ENCODE measurements around the gene LPCAT1.
A peak's percentile ranks its signal among the peaks of the same experiment; 100 is the strongest.
"Not testable (repeated sequence)": the region's sequence is repeated elsewhere in the genome, so short reads cannot be mapped to it uniquely, and the experiment has no call there.

LPCAT1 gene

GRCh38 chr5:1523793-1524480 lies at the start of gene LPCAT1:
Gene LPCAT1 (minus strand): TSS chr5:1523960. CDS start chr5:1523844, 116 bp downstream.
- peak; percentile 63 to 65 for DNase-seq (ENCODE audit: low read depth in 2 of 2)

DNA sequence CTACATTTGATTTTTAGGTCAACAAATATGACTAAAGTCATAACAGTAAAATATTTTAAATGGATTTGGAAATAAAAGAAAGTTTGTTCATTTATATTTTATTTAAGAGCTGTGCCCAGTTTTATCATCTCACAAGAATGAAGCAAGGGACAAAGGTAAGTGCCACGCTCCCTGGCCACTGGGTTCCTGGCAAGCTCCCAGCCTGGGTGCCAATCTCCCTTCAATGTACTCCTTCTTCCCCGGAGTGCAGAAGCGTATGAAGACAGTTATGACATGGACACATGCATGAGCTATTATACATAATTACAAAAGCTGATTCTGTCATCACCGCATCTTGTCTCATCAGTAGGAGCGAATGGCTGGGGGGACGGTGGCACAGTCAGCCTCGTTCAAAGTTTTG lies 48.1 kb upstream of the LPCAT1 start:
- not testable (repeated sequence) for DNase-seq (ENCODE audit: low read depth in 2 of 2)

- no peak for DNase-seq (ENCODE audit: low read depth in 2 of 2)
Observed at GRCh38 chr5:1570975-1571374, 47.2 kb upstream of the LPCAT1 start.

DNA sequence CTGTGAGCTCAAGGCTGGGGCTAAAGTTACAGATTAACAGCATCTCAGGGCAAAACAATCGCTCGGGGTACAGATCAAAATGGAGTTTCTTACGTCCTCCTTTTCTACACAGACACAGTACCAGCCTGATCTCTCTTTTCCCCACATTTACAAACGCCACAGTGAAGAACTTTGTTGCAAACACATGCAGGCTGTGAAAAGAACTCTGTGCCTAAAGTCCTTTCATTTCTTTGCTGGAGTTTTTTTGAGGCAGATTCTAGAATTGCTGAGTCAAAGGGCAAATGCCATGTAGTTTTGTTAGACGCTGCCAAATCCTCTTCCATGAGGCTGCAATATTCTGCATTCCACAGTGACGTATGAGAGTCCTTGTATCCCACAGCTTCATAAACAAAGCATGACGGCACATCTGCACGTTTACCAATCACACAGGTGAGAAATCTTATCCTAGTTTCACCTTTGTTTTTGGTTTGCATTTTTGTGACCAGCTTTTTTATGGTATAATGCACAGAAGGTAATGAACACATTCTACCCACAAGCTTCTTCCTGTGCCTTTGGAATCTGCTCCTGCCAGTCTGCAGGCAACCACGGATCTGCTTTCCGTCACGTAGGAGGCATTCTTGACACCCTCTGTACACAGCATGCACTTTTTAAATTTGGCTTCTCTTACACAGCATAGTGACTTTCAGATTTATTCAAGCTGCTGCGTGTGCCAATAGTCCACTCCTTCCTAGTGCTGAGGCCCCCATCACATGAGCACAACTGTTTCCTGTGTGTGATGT lies 44.6 kb upstream of the LPCAT1 start:
- DNase-seq (ENCODE audit: low read depth in 2 of 2): no peak

- DNase-seq (ENCODE audit: low read depth in 2 of 2): not testable (repeated sequence)
Observed at GRCh38 chr5:1567527-1568200, 43.9 kb upstream of the LPCAT1 start.

DNA sequence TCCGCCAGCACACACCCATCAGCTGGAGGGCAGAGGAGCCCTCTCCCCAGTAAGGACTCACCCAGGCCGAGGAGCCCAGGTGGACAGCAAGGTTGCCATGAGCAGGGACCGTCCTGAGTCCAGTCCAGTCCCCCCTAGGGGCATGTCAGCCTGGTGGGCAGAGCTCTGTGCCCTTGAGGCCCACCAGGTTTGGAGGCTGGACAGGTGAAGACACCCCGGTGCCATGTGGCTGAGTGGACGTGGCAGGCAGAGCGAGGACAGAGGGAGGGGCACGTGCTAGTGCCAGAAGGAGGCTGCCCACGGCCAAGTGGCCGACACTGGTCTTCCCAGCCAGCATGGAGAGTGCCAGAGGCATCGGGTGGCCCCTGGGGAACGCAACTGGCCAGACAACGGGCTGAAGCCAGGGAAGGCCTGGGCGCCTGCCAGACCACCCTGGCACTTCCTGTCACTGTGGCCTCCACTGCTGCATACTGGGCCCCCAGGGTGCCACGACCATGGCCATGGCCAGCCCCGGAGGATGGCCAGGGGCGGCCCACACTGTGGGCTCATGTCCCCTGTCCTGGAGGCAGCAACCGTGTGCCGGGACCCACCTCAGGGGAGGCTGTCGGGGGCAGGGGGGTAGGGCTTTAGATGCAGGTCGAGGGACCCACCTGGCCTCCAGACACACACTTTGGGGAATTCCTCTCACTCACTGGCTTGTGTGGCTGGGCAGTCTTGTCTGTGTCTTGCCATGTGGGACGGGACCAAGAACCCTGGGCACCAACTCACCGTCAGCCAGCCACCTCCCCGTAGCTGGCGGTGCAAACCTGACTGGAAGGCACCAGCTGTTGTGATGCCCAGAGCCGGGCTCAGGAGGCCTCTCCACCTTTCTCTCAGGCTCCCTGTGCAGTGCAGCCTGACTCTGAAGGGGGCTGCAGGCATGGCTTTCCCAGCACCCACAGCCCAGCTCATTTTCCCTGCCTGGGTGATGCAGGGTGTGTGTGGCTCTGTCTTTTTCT lies 42.3 kb upstream of the LPCAT1 start:
- no peak for DNase-seq (ENCODE audit: low read depth in 2 of 2)

DNA sequence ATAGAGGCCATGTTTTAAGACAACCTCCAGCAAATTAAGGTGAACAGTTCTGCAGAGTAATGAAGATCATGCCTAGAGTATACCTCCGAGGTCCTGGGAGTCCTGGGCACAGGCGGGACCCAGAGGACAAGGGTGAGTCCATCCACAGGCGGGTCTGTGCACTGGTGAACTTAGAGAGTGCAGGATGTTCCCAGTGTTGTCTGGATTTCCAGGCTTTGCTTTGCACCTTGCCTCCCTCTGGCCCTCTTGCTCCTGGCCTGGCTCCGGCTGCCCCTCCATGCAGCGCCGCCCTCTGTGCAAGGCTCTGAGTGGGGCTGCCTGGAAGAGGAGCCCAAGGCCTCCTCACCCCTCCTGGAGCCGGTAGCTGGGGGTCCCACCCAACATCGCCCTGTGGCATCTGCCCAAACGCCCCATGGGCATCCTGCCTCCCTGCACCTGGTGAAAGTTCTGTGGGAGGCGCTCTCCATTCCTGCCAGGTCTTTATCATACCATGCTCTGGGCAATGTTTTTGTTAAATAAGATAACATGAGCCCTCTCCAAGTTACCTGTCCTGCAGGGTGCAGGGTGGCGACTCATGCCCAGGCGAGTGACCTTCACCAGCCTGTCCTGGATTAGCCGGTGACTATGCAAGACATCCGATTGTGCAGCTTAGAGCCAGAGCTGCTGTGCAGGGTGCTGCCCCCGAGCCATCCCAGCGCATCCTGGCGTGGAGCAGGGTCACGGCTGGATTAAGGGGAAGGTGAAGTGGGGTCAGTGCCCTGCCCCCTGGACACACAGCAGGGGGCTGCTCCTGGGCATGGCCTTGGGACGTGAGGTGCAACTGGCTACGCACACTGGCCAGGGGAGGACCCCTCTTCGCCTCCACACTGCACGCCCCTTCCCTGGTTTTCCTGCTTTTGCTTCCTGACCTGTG lies 41.3 kb upstream of the LPCAT1 start:
- no peak for DNase-seq (ENCODE audit: low read depth in 2 of 2)

DNA sequence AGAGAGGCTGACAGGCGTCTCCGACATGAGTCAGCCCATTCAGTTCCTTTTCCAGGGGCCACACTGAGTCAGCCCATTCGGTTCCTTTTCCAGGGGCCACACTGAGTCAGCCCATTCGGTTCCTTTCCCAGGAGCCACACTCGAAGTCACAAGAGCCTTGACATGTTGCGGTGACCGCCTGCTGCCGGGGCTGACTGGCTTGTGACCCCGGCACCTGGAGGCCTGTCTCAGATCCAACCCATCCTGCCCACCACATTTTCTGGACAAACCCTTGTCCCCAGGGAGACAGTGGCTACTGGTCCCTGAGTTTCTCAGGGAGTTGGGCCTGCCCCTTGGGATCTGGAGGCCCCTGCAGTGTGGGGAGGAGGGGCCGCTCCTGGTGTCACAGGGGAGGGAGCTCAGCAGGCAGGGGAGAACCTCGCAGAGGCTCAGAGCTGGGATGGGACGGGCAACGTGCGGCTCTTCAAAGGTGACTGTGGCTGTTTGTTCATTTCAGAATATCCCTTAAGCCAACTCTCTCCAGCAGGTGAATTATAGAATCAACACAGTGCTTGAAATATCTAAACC lies 40.5 kb upstream of the LPCAT1 start:
- no peak for DNase-seq (ENCODE audit: low read depth in 2 of 2)

DNA sequence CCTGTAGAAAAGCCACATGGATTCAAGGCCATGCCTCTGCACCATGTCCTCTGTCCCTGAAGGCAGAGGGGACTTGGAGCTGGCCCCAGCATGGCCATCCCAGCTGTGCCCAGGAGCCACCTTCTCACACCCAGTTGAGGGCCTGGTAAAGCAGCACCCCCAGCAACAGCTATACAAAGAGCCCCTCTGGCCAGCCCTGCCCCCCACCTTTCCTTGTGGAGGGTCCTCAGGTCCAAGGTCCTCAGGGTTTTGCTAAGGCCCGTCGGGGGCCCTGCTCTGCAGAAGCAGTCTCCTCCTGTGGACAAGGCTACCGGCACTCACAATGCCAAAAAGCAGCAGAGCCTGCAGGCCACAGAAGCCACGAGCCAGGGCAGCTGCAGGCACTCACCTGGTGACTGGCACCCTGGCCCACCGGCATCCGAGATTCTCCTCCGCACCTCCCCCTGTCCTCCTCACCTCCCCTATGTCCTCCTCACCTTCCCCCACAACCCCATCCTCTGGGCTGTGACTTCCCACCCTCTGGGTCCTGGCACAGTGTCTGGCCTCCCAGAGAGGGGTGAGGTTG lies 39.9 kb upstream of the LPCAT1 start:
- DNase-seq (ENCODE audit: low read depth in 2 of 2): no peak

- no peak for DNase-seq (ENCODE audit: low read depth in 2 of 2)
Observed at GRCh38 chr5:1563051-1563461, 39.3 kb upstream of the LPCAT1 start.

GRCh38 chr5:1562599-1562998 lies 38.8 kb upstream of the LPCAT1 start:
- no peak for DNase-seq (ENCODE audit: low read depth in 2 of 2)

DNA sequence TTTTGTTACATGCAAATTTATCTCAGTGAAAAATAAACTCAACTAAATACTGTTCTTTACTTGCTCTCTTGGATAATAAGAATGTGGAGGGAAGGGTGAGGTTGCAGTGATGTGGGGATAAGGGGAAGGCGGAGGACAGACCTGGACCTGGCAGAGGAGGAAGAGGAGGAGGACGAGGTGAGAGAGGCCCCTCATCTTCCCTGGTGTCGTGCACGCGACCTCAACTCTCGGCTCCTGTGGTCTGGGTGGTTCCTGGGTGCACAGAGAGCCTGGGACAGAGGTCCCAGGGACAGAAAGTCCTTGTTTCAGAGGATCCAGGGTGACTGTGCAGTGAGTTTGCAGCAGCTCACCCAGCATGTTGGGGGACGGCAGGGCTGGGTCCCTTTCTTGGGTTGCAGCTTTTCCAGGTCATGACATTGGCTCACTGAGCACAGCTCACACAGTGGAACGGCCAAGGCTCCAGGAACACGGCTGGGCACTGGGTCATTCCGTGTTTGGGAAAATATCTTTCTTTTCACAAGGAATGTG lies 37.7 kb upstream of the LPCAT1 start:
- no peak for DNase-seq (ENCODE audit: low read depth in 2 of 2)

DNA sequence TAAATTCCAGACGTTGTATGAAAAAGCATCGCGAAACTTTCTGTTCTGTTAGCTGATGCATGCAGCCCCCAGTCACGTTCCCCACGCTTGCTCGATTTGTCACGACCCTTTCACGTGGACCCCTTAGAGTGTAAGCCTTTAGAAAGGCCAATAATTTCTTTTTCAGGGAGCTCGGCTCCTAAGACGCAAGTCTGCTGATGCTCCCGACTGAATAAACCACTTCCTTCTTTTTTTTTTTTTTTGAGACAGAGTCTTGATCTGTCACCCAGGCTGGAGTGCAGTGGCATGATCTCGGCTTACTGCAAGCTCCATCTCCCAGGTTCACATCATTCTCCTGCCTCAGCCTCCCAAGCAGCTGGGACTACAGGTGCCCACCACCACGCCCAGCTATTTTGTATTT lies 36.7 kb upstream of the LPCAT1 start:
- not testable (repeated sequence) for DNase-seq (ENCODE audit: low read depth in 2 of 2)

GRCh38 chr5:1558944-1559343 lies 35.2 kb upstream of the LPCAT1 start:
- DNase-seq (ENCODE audit: low read depth in 2 of 2): no peak

DNA sequence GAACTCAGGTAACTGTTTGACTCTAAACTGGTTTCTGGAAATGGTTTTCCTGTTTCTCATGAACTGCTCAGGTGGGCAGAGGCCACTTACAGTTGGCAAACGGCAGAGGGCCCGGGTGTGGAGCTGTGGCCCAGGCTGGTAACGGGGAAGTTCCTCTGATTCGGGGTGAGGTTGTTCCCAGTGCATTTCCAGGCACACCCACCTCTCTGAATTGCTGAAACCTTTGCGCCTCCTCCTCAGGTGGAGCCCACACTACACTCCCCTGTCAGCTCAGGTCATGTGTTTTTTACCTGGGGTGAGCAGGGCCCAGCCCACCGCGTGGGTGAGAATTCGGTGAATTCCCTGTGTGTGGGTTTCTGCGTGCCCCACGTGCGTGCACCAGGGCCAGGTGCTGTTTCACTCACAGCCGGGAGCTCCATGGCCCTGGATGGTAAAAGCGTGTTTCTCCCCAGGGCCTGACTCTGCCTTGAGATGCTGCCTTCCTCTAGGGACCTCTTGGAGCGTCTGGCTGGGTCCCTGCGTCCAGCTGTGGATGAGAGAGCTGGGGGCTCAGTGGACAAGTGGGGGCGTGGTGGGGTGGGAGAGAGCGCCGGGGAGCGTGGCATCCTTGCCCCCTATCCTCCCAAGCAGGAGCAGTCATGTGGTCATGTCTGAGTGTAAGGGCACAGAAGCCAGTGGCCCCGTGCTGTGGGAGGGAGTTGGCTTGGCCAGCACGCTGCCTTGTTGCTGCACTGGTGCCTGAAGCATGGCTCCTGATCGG lies 33.5 kb upstream of the LPCAT1 start:
- DNase-seq (ENCODE audit: low read depth in 2 of 2): no peak

- no peak for DNase-seq (ENCODE audit: low read depth in 2 of 2)
Observed at GRCh38 chr5:1555808-1556731, 32.3 kb upstream of the LPCAT1 start.

- no peak for DNase-seq (ENCODE audit: low read depth in 2 of 2)
Observed at GRCh38 chr5:1555011-1555807, 31.4 kb upstream of the LPCAT1 start.

All from activated CD4-positive, alpha-beta T cell treated with anti-CD3 and anti-CD28 coated beads for 24 hours (primary cell).